NB4 (cell line): ENCODE measurements around the gene VRK3.
"Not testable (repeated sequence)": the region's sequence is repeated elsewhere in the genome, so short reads cannot be mapped to it uniquely, and the experiment has no call there.

Source experiments
- DNase-seq: peaks from one replicate; pipeline ENCODE4 v3.0.0; 2010; ENCODE audit warnings: low read depth
- H3K4me3 ChIP-seq: one replicate; pipeline ENCODE4 v1.5.1; 2011; ENCODE audit warnings: mild to moderate bottlenecking, low read depth, low read length, moderate library complexity
- MYC ChIP-seq: IDR thresholded peaks from 2 replicates; pipeline ENCODE4 v1.6.1; 2011; ENCODE audit warnings: low read depth, low read length
- POLR2A ChIP-seq: IDR thresholded peaks from 2 replicates; pipeline ENCODE4 v1.6.1; 2011; ENCODE audit warnings: mild to moderate bottlenecking; ENCODE audit not compliant: insufficient read length; ENCODE audit errors: extremely low read depth
- TF ChIP-seq, protein P1 (sequence below): IDR thresholded peaks from one replicate; pipeline ENCODE4 v1.5.1; 2012; ENCODE audit warnings: low read depth, low read length
- TF ChIP-seq, protein P2 (sequence below): IDR thresholded peaks from 2 replicates; pipeline ENCODE4 v1.6.1; 2011; ENCODE audit warnings: low read depth, low read length

VRK3 gene

DNA sequence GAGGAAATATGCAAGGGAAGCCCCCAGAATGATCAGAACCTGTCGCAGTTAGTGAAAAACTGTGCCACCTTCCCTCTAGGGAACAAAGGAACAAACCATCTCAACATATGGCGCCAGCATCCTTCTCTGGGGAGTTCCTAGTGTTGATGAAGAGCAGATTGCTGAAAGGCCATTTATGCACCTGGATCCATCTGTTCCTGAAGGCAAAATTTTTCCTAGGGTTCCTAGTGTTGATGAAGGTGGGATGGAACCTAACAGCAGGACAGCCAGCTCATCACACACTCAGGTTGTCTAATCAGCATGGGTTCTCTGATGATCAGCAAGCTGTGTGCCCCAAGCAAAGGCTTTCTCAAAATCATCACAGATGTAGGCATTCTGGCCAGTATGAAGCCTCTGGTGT, 33.3 kb upstream of the VRK3 start:
- DNase-seq = no peak
- no peak overlapping the region for H3K4me3 ChIP-seq

DNA sequence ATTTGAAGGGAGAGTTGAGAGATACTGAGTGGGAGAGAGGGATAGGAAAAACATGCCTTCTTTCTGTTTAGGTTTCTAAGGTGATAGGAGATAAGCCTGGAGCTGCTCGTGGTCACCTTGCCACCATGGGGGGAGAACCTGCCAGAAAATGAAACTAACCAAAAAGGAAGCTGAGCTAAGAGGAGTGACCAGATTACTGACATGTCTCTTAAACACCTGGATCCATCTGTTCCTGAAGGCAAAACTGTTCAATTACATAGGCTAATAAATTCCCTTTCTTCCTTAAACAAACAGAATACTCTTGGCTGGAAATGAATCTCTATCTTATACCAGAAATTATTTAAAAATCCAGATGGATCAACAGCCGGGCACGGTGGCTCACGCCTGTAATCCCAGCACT, 27.9 kb upstream of the VRK3 start:
- H3K4me3 ChIP-seq = no peak overlapping the region
- DNase-seq = no peak
- no peak for TF ChIP-seq POLR2A
- TF ChIP-seq MYC = no peak
- TF ChIP-seq, protein P1, sequence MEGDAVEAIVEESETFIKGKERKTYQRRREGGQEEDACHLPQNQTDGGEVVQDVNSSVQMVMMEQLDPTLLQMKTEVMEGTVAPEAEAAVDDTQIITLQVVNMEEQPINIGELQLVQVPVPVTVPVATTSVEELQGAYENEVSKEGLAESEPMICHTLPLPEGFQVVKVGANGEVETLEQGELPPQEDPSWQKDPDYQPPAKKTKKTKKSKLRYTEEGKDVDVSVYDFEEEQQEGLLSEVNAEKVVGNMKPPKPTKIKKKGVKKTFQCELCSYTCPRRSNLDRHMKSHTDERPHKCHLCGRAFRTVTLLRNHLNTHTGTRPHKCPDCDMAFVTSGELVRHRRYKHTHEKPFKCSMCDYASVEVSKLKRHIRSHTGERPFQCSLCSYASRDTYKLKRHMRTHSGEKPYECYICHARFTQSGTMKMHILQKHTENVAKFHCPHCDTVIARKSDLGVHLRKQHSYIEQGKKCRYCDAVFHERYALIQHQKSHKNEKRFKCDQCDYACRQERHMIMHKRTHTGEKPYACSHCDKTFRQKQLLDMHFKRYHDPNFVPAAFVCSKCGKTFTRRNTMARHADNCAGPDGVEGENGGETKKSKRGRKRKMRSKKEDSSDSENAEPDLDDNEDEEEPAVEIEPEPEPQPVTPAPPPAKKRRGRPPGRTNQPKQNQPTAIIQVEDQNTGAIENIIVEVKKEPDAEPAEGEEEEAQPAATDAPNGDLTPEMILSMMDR = no peak
- TF ChIP-seq, protein P2, sequence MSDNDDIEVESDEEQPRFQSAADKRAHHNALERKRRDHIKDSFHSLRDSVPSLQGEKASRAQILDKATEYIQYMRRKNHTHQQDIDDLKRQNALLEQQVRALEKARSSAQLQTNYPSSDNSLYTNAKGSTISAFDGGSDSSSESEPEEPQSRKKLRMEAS = no peak

More for the DNA sequence above, 33.3 kb upstream of the VRK3 start:
- TF ChIP-seq, protein P1 = no peak
- TF ChIP-seq, protein P2 = no peak
- TF ChIP-seq MYC (no peak), POLR2A (no peak)

DNA sequence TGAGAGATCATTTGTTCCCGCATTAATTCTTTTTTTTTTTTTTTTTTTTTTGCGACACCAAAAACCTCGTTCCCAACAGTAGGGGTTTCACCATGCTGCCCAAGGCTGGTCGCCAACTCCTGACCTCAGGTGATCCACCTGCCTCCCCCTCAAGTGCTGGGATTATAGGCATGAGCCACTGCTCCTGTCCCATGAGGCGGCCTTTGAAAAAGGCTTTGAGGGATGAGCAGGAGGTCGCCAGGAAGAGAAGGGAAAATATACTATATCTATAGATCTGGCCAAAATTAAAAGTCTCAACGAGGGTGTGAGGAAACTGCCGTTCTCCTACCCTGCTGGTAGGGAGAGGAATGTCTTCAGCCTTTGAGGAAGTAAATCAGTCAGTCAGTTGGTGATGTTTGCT, 26.8 kb upstream of the VRK3 start:
- no peak overlapping the region for H3K4me3 ChIP-seq
- DNase-seq = no peak
- no peak for TF ChIP-seq POLR2A
- no peak for TF ChIP-seq MYC
- TF ChIP-seq, protein P1 = no peak
- TF ChIP-seq, protein P2 = no peak

DNA sequence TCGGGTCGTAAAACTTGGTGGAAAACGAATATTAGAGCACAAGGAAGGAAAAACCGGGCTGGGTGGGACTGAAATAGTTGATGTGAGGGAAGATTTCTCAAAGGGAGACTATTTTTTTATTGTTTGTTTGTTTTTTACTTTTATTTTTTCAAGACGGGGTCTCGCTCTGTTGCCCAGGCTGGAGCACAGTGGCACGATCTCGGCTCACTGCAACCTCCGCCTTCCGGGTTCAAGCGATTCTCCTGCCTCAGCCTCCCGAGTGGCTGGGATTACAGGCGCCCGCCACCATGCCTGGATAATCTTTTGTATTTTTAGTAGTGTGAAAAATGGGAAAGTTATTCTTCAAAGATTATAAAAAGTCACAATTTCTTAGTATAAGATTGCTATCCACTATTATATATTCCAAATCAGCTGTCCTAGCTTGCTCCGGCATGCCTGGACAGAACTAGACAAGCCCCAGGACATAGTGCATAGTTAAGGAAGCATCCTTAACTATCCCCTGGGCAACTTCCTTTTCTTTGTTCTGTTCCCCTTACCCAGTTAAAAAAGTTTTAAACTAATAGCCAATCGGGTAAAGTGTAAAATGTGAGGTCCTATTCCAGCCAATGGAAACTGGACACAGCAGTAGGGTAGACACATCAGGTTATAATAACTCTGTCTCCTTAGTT, 26.2 kb upstream of the VRK3 start:
- H3K4me3 ChIP-seq, DNase-seq: not testable (repeated sequence)

DNA sequence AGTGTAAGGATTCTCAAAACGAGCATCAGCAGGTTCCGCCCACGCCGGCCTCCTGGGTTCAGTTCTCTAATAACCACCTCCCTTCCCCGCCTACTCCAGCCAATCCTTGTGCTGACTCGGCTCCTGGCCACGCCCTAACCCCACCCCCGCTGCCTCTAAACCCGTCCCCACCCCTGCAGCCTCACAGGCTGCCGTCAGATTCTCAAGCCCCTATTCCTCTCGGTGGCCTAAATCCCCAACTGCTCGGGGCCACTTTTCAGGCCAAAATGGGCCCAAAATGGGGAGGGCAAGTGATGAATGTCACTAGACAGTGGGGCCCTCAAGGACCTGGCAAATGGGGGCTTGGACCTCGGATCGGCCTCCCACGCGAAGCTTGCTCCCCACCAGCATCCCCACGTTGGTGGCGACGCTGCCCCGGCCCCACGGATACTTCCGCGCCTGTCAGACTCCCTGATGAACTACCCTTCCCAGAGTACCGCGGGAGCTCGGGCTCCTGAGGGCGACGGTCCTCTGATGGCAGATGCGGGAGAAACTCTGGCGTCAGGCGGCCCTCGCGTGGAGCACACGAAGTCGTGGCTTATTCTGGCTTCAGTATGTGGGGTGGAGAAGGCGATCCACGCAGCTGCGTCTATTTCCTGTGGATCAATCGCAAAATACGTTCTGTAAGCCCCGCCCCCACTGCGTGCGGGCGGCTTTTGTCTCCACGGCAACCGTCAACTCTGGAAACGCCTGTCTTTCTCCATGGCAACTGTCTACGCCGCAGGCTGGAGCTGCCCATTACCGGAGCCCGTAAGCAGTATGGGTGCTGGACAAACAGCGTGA, 25.4 kb upstream of the VRK3 start:
- H3K4me3 ChIP-seq = no peak overlapping the region
- peak; percentile 51 for DNase-seq
- TF ChIP-seq, protein P1 = no peak
- TF ChIP-seq MYC = no peak

DNA sequence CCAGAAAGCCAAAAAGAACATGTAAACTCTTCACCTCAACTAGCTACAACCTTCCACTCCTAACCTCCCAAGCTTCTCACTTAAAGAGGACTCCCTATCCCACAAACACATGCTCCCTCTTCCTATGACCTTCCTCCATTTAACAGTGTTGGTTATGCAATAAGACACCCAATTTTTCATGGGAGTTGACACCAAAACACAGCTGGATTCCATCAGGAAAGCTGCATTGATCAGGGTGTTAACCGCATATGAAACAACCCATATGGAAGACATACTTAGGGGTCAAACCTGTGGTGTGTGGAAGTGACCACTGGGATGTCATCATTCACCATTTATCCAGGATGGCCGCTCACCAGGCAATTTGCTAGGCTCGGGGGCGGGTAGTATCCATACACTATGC, 22.5 kb upstream of the VRK3 start:
- H3K4me3 ChIP-seq = no peak overlapping the region
- no peak for DNase-seq
- TF ChIP-seq POLR2A (no peak), MYC (no peak)
- TF ChIP-seq, protein P1 = no peak
- TF ChIP-seq, protein P2 = no peak
